Activated naive CD4-positive, alpha-beta T cell (primary cell): ENCODE data around the gene MBD5.

Source experiments
- DNase-seq, 4 experiments: peaks; one replicate each; lab custom pipeline; 2025; lab: John Stamatoyannopoulos, UW

The MBD5 gene

DNA sequence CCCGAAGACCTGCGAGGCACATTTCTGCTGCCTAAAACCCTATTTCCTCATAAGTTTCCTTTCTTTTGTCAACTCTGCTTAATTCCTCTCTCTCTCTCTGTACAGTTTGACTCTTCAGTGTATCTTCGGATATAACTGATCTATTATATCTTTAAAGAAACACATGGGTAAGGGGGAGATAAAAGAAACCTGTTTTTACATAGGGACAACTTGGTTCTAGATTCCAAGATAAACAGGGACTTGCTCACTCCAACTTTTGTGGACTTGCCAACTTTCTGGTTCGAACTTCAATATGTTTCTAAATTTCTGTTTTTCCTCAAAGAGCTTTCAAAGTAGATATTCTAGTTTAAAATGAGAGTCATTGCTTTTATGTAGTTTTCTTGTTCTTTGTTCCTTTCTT lies 441.0 kb downstream of the MBD5 start:
- no peak for DNase-seq

DNA sequence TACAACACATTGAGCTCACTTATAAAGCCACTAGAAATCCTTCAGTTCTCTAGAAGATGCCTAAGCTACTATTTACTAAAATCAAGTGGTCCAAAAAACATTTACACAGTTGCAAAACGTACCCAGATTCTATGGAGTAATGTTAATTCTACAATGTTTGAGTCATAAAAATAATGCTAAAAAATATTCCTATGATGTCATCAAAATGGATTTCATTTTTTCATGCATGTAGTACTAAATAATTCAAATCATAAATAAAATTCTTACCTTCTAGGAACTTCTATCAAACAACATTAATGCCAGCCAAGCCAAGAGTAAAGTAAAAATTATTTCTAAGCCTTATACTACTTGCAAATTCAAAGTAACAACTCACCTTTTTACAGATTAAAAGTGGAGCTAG lies 454.7 kb downstream of the MBD5 start:
- DNase-seq = no peak

- DNase-seq = no peak
These were observed 458.5 kb downstream of the MBD5 start for GRCh38 chr2:148479398-148479797.

DNA sequence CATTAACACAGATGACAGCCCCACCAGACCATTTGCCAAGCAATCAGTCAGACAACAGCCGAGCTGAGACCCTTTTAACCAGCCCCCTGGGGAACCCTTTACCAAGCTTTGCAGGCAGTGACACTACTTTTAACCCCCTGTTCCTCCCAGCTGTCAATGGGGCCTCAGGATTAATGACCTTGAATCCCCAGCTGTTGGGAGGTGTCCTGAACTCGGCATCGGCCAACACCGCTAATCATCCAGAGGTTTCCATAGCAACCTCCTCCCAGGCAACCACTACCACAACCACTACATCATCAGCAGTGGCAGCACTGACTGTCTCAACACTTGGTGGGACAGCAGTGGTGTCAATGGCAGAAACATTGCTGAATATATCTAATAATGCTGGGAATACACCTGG lies 462.8 kb downstream of the MBD5 start:
- DNase-seq = no peak

DNA sequence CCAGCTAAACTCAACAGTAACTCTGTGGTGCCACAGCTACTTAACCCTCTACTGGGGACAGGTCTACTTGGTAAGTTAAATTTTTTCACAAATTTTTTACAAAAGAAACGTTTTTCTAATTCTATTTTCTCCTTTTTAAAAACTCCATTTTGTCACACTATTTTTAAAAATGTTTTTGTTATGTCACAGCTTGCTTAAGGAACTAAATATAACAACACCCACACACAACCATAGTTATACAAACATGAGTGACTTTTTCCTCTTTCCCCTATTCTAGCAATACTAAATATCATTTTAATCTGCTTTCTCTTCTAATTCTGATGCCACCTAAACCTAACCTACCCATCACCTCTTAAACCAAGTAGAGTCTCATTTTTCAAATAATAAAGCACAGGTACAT lies 463.2 kb downstream of the MBD5 start:
- no peak for DNase-seq

GRCh38 chr2:148486655-148487054 lies 465.8 kb downstream of the MBD5 start:
- DNase-seq = no peak

DNA sequence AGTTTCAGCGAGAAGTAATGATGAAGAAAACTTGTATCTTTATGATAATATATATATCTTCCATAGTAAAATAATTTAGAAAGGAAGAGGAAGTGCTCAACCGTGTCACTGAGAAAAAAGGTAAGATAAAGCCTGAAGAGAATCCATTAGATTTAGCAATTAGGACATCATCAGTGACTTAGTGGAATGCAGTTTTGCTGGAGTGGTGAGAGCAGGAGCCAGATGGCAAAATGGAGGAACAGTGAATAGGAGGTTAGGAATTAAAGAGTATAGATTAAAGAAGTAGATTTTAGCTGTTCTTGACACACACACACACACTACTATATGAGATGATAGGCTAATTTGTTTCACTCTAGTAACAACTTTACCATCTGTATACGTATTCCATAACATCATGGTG lies 466.5 kb downstream of the MBD5 start:
- DNase-seq = no peak

DNA sequence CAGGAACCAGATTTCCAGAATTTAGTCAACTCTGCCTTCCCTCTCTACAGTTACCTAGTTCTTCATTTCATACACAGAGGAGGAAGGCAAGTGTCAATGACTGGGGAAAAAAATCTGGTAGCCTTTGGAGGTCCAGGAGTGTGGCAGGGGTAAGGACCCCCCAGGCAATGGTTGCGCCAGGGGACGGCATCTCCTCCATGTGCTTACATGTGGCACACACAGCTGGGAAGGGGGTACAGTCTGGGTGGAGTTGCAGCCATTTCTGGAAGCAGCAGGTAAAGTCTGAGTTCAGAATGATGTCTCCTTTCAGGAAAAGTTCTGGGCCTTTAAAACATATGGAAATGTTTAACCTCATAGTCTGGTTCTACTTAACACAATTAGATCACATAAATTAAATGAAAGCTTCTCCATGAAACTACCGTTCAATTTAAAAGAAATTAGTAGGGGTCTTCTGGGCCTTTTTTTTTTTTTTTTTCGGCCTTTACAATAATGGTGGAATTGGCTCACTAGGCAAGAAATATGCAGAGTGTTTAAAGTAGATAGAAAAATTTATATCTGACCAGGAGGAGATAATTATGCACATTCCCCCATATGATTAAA lies 470.0 kb downstream of the MBD5 start:
- DNase-seq = no peak

DNA sequence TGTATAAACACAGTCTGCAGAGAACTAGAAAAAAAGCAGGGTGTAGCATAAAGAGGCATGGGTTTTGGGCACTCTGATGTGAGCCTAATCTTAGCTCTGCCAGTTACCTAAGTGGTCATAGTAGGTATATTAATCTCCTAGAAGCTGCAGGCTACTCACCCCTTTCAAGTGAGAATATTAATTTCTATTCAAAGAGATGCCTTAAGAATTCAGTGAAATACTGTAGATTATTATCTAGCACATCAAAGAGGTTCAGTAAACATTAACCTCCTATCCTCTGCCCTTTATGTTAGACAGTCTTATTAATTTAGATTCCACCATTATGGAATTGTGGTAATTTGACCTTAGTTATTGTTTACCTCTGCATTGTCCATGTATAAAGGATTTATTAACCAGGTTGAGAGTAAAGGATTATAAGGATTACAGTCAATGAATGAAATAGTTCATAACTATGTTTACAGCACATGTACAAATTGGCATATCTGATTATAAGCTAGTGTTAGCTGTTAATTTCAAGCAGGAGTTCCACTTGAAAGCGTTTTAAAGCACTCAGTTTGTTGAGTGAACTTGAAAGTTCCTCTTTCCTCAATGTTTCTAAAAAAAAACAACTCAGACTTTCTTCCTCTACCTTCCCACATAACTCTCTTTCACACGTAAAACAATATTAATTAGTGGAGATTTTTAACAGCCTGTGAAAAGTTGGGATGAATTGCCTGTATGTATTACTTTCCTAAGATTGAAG lies 473.1 kb downstream of the MBD5 start:
- no peak for DNase-seq

DNA sequence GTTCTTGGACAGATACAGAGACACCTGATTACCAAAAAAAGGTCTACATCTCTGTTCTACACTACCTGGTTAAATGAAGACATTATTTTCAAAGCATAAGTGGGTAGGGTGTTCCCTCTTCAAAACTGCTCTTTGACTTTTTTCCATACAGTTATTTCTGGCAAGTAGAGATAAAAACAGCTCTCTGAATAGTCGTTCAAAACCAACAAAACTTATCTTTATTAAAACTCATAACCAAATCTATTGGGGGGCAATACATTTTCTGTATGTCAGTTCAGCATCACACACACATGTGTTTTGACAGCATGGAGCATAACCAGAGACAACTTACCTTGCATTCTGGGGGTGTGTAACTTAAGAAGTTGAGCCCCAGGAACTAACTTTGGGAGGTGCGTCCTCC lies 474.7 kb downstream of the MBD5 start:
- DNase-seq = no peak

GRCh38 chr2:148501545-148501944 lies 480.7 kb downstream of the MBD5 start:
- no peak for DNase-seq

GRCh38 chr2:148503516-148503915 lies 482.6 kb downstream of the MBD5 start:
- DNase-seq = no peak

DNA sequence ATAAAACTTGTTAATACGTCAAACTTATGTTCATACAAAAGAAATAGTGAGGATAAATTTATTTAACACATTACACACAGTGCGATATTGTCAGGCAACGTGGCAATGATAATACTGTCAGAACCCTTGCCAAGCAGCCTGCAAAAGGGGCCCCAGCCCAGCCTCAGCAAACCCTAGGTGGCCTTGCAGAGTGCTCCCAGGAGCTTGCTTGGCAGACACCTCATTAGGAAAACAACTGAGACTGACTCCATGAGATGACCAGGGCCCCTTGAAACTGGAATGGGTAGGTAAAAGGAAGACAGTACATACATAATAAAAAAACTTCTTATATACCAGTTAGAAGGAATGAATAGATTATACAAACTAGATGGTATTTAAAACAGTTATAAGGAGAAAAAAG lies 487.1 kb downstream of the MBD5 start:
- DNase-seq = no peak

- no peak for DNase-seq
These were observed 488.0 kb downstream of the MBD5 start for GRCh38 chr2:148508878-148509287.

- DNase-seq = peak; percentile 41 to 74 (median 58)
These were observed 488.5 kb downstream of the MBD5 start for GRCh38 chr2:148509288-148509902.

DNA sequence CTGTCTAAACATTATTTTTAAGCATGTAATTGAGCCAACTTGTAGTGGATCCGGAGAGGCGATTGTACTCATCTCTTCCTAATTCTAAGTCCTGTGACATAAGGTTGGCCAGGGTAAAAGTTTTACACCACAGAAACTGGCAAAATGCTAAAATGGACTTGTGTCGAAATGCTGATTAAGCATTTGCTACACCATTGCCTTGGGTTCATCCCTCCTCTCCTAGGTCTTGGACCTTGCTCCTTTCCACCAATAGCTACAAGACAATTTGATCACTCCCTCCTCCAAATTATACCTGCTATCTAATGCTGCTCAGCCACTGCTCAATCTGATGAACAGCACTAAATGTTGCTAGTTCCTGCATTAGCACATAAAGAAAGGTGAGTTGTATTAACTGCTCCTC lies 491.0 kb downstream of the MBD5 start:
- DNase-seq = no peak

GRCh38 chr2:148512501-148512900 lies 491.6 kb downstream of the MBD5 start:
- DNase-seq = no peak

DNA sequence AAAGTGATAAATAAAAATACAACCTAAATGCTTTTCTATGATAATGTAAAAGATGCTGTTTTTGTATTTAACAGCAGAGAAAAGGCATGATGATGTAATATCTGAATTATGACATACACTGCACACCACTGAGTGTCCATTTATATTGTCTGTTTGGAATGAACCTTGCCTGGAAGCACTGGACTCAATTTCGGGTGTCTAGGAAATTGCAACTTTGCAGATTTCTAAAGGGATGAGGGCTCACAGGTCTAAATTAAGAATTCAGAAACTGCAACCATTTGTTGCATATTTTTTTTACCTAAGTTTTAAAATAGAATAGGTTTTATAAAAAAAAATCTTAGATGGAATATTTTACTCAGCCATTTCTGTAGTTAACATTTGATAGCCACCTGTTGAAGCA lies 492.5 kb downstream of the MBD5 start:
- no peak for DNase-seq

GRCh38 chr2:148515120-148515519 lies 494.2 kb downstream of the MBD5 start:
- no peak for DNase-seq

DNA sequence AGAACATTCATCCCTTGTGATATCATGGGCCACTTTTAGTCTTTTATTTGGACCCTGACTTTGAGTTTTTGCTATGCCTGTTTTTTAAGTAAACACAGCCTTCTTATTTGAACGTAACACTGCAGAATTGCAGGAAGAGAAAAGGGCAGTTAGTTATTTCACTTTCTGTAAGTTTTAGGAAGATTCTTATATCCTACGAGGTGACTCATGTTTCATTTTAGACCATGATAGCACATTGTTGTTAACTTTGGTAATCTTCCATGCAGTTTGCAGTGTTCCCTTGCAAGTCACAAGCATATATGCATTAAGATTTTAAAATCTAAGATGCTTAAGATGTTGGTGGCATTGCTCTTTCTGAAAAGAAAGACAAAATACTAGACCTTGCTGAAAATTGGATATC lies 495.1 kb downstream of the MBD5 start:
- no peak for DNase-seq

- no peak for DNase-seq
These were observed 496.4 kb downstream of the MBD5 start for GRCh38 chr2:148517296-148517695.

- no peak for DNase-seq
These were observed 496.9 kb downstream of the MBD5 start for GRCh38 chr2:148517822-148518221.

- no peak for DNase-seq
These were observed 498.1 kb downstream of the MBD5 start for GRCh38 chr2:148519013-148519412.

- DNase-seq = no peak
These were observed 500.3 kb downstream of the MBD5 start for GRCh38 chr2:148521181-148521580.
